GM23338 (cell line): ENCODE data around the gene BICC1. TPM values are rescaled to one million over a fixed set of nuclear protein-coding genes. Genes with fewer than 3 reads are reported as not detected.

Experiments used
- ATAC-seq: fragments of 200-7000 bp; cut with Tn5 transposase; 3 replicates; pipeline ENCODE4 v1.9.1; 2020
- DNase-seq: peaks from one replicate; pipeline ENCODE4 v3.0.0-alpha.2; 2015; ENCODE audit warnings: low spot score
- H2AFZ ChIP-seq: fragments of 200-600 bp; sonication (generic); 2 replicates; pipeline ENCODE4 v1.8.0; 2016; ENCODE audit warnings: antibody characterized with exemption, mild to moderate bottlenecking, moderate library complexity
- H3F3A ChIP-seq: fragments of 200-600 bp; sonication (generic); replicated peaks from 2 replicates; pipeline ENCODE4 v1.8.0; 2017; ENCODE audit warnings: antibody characterized with exemption, mixed run types, low read depth
- H3K27ac ChIP-seq: fragments of 200-600 bp; sonication (generic); 2 replicates; pipeline ENCODE4 v1.6.1; 2016; ENCODE audit warnings: low read depth
- H3K27me3 ChIP-seq: fragments of 200-600 bp; sonication (generic); 2 replicates; pipeline ENCODE4 v1.8.0; 2016; ENCODE audit warnings: mild to moderate bottlenecking, mixed run types, moderate library complexity; ENCODE audit not compliant: insufficient read depth
- H3K36me3 ChIP-seq: fragments of 200-600 bp; sonication (generic); 2 replicates; pipeline ENCODE4 v1.8.0; 2016; ENCODE audit warnings: mild to moderate bottlenecking; ENCODE audit not compliant: insufficient read depth
- H3K4me1 ChIP-seq: fragments of 200-600 bp; sonication (generic); 2 replicates; pipeline ENCODE4 v1.8.0; 2016; ENCODE audit warnings: mild to moderate bottlenecking, moderate library complexity; ENCODE audit not compliant: insufficient read depth
- H3K4me2 ChIP-seq: fragments of 200-600 bp; sonication (generic); 2 replicates; pipeline ENCODE4 v1.7.1; 2017; ENCODE audit warnings: mixed run types
- H3K4me3 ChIP-seq: fragments of 200-600 bp; sonication (generic); 2 replicates; pipeline ENCODE4 v1.6.1; 2016; ENCODE audit warnings: mixed run types
- H3K79me2 ChIP-seq: fragments of 200-600 bp; sonication (generic); replicated peaks from 2 replicates; pipeline ENCODE4 v1.8.0; 2017; ENCODE audit warnings: mild to moderate bottlenecking; ENCODE audit not compliant: insufficient read depth
- H3K9me2 ChIP-seq: fragments of 200-600 bp; sonication (generic); 2 replicates; pipeline ENCODE4 v1.8.0; 2017; ENCODE audit not compliant: insufficient read depth
- H4K20me1 ChIP-seq: fragments of 200-600 bp; sonication (generic); replicated peaks from 2 replicates; pipeline ENCODE4 v1.8.0; 2017; ENCODE audit warnings: mild to moderate bottlenecking; ENCODE audit not compliant: insufficient read depth
- H3K27ac Mint-ChIP-seq: 2 replicates; pipeline ENCODE4 v1.8.0; 2020; ENCODE audit warnings: inconsistent platforms, mild to moderate bottlenecking, moderate library complexity, mixed read lengths
- H3K27me3 Mint-ChIP-seq: 3 replicates; pipeline ENCODE4 v1.8.0; 2022; ENCODE audit warnings: low read depth, mild to moderate bottlenecking, moderate library complexity, mixed read lengths, inconsistent platforms; ENCODE audit not compliant: insufficient read depth, poor library complexity
- H3K36me3 Mint-ChIP-seq: 3 replicates; pipeline ENCODE4 v1.8.0; 2021; ENCODE audit warnings: low read depth, mild to moderate bottlenecking, inconsistent platforms, moderate library complexity, mixed read lengths
- H3K4me1 Mint-ChIP-seq: 3 replicates; pipeline ENCODE4 v1.8.0; 2020; ENCODE audit warnings: mild to moderate bottlenecking, inconsistent platforms, mixed read lengths
- H3K4me3 Mint-ChIP-seq: 3 replicates; pipeline ENCODE4 v1.8.0; 2021; ENCODE audit warnings: moderate library complexity, mild to moderate bottlenecking, inconsistent platforms, mixed read lengths
- H3K9me3 Mint-ChIP-seq: 3 replicates; pipeline ENCODE4 v1.8.0; 2020; ENCODE audit warnings: moderate library complexity, mild to moderate bottlenecking, inconsistent platforms, mixed read lengths
- CREB1 ChIP-seq: fragments of 250-450 bp; sonication (Bioruptor Pico); IDR thresholded peaks from 2 replicates; pipeline ENCODE4 v1.5.0; 2020; ENCODE audit warnings: low read depth, mild to moderate bottlenecking, moderate library complexity
- EZH2 ChIP-seq: fragments of 200-600 bp; sonication (generic); IDR thresholded peaks from one replicate; pipeline ENCODE4 v1.8.0; 2017; ENCODE audit warnings: antibody characterized with exemption, mild to moderate bottlenecking, low read depth; ENCODE audit not compliant: unreplicated experiment
- EZH2phosphoT487 ChIP-seq: fragments of 200-600 bp; sonication (generic); IDR thresholded peaks from one replicate; pipeline ENCODE4 v1.8.1; 2018; ENCODE audit warnings: antibody characterized with exemption; ENCODE audit not compliant: unreplicated experiment
- JUNB ChIP-seq: IDR thresholded peaks from one replicate; pipeline ENCODE4 v1.6.1; 2016; ENCODE audit warnings: antibody characterized with exemption; ENCODE audit not compliant: unreplicated experiment
- NANOG ChIP-seq: IDR thresholded peaks from 2 replicates; pipeline ENCODE4 v1.6.1; 2016; ENCODE audit warnings: antibody characterized with exemption, borderline replicate concordance
- STAT1 ChIP-seq: IDR thresholded peaks from one replicate; pipeline ENCODE4 v1.6.1; 2016; ENCODE audit warnings: antibody characterized with exemption; ENCODE audit not compliant: unreplicated experiment
- ZNF114 ChIP-seq: fragments of 250-450 bp; sonication (Bioruptor Pico); IDR thresholded peaks from 2 replicates; pipeline ENCODE4 v1.5.0; 2020; ENCODE audit warnings: mild to moderate bottlenecking, moderate library complexity
- ZNF331 ChIP-seq: fragments of 250-450 bp; sonication (Bioruptor Pico); IDR thresholded peaks from 2 replicates; pipeline ENCODE4 v1.5.0; 2020; ENCODE audit warnings: low read depth, mild to moderate bottlenecking, moderate library complexity
- polyA plus RNA-seq: library from polyadenylated mRNA; unstranded; fragments of >200 nt; fragmentation: Nextera tagmentation; extraction: Ambion mirVana; gene quantifications from 2 replicates; pipeline ENCODE4 v1.2.1, GENCODE V29; 2016
- total RNA-seq: library from RNA; depleted of rRNA; stranded (reverse); fragments of >200 nt; shearing (Covaris generic); gene quantifications from 2 replicates; pipeline ENCODE4 v1.2.3, GENCODE V29; 2014
- TF ChIP-seq, protein P1 (sequence below): IDR thresholded peaks from one replicate; pipeline ENCODE4 v1.6.1; 2018; ENCODE audit warnings: antibody characterized with exemption; ENCODE audit not compliant: unreplicated experiment
- TF ChIP-seq, protein P2 (sequence below): IDR thresholded peaks from 2 replicates; pipeline ENCODE4 v1.6.1; 2016; ENCODE audit warnings: antibody characterized with exemption
- TF ChIP-seq, protein P3 (sequence below), 2 experiments: fragments of 200-600 bp in 1 of 2; sonication (generic) in 1 of 2; conservative IDR thresholded peaks; 2 replicates each; pipeline versions ENCODE4 v1.5.1 to v1.6.1; 2016 to 2017; ENCODE audit warnings: antibody characterized with exemption in 2 of 2, low read depth in 2 of 2, mild to moderate bottlenecking in 2 of 2, moderate library complexity in 1 of 2

The BICC1 gene
- total and polyA plus RNA-seq, 2 experiments from 2014 or later = 1.3 to 2.2 TPM

DNA sequence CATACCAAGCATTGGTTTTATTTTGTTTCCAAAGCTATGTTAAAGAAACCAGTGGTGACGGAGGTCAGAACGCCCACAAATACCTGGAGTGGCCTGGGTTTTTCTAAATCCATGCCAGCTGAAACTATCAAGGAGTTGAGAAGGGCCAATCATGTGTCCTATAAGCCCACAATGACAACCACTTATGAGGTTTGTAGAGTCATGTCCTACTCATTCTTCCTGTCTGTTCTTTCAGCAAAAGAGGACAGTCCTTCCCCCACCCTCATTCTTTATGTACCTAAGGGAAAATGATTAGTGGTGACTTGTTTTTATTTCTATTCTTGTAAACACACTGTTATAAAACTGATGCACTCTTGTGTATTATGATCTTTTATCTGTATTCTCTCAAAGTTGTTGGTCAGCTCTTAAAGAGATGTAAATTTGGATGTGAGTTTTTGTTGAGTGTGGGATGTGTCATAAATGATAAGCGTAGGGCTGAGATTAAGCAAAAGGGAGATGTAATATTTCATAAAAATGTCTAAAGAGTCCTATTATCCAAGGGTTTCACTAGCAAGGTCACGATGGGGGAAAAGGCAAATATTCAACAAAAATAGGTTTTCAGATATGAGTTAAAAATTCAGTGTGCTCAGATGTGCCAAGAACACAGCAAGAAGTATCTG lies 294.4 kb downstream of the BICC1 start (continued):
- TF ChIP-seq, protein P1, sequence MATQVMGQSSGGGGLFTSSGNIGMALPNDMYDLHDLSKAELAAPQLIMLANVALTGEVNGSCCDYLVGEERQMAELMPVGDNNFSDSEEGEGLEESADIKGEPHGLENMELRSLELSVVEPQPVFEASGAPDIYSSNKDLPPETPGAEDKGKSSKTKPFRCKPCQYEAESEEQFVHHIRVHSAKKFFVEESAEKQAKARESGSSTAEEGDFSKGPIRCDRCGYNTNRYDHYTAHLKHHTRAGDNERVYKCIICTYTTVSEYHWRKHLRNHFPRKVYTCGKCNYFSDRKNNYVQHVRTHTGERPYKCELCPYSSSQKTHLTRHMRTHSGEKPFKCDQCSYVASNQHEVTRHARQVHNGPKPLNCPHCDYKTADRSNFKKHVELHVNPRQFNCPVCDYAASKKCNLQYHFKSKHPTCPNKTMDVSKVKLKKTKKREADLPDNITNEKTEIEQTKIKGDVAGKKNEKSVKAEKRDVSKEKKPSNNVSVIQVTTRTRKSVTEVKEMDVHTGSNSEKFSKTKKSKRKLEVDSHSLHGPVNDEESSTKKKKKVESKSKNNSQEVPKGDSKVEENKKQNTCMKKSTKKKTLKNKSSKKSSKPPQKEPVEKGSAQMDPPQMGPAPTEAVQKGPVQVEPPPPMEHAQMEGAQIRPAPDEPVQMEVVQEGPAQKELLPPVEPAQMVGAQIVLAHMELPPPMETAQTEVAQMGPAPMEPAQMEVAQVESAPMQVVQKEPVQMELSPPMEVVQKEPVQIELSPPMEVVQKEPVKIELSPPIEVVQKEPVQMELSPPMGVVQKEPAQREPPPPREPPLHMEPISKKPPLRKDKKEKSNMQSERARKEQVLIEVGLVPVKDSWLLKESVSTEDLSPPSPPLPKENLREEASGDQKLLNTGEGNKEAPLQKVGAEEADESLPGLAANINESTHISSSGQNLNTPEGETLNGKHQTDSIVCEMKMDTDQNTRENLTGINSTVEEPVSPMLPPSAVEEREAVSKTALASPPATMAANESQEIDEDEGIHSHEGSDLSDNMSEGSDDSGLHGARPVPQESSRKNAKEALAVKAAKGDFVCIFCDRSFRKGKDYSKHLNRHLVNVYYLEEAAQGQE = no peak
- TF ChIP-seq JUNB (no peak), EZH2phosphoT487 (no peak), ZNF114 (CRISPR knock-in tag) (no peak), NANOG (no peak), CREB1 (no peak), EZH2 (no peak)
- TF ChIP-seq, protein P2, sequence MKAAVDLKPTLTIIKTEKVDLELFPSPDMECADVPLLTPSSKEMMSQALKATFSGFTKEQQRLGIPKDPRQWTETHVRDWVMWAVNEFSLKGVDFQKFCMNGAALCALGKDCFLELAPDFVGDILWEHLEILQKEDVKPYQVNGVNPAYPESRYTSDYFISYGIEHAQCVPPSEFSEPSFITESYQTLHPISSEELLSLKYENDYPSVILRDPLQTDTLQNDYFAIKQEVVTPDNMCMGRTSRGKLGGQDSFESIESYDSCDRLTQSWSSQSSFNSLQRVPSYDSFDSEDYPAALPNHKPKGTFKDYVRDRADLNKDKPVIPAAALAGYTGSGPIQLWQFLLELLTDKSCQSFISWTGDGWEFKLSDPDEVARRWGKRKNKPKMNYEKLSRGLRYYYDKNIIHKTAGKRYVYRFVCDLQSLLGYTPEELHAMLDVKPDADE = no peak
- TF ChIP-seq, protein P3, sequence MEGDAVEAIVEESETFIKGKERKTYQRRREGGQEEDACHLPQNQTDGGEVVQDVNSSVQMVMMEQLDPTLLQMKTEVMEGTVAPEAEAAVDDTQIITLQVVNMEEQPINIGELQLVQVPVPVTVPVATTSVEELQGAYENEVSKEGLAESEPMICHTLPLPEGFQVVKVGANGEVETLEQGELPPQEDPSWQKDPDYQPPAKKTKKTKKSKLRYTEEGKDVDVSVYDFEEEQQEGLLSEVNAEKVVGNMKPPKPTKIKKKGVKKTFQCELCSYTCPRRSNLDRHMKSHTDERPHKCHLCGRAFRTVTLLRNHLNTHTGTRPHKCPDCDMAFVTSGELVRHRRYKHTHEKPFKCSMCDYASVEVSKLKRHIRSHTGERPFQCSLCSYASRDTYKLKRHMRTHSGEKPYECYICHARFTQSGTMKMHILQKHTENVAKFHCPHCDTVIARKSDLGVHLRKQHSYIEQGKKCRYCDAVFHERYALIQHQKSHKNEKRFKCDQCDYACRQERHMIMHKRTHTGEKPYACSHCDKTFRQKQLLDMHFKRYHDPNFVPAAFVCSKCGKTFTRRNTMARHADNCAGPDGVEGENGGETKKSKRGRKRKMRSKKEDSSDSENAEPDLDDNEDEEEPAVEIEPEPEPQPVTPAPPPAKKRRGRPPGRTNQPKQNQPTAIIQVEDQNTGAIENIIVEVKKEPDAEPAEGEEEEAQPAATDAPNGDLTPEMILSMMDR (conservative IDR thresholded peaks at IDR 0.05; ENCODE audit: low read depth in 2 of 2) = no peak

DNA sequence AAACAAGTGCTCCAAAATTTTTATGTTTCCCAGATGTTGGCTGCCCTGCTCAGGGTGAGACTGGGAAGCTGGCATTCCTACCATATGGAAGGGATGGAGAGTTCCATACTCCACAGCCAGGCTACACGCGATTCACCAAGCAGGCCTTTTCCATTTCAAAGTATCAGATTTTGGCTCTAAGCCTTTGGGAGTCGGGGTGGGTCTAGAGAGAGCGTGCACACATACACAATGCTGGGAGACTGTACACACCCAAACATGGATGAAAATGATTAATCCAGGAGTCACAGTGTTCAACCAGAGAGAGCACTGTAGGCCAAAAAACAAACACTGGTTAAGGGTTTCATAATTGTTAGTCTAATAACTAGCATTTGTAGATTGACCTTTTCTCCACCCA lies 295.0 kb downstream of the BICC1 start:
- H3K4me3 Mint-ChIP-seq = no peak overlapping the region
- Histone ChIP-seq H3K27ac (no peak overlapping the region), H4K20me1 (no peaks in the 10 kb centered on the region), H3K36me3 (no peaks in the 10 kb centered on the region), H3F3A (no peaks in the 10 kb centered on the region), H2AFZ (no peak overlapping the region), H3K9me2 (0 out of 2 replicates have a peak, but pooled peaks cover 5% of the 10 kb centered on the region), H3K4me2 (no peak overlapping the region), H3K79me2 (no peaks in the 10 kb centered on the region), H3K27me3 (no peaks in the 10 kb centered on the region), H3K4me1 (no peaks in the 10 kb centered on the region), H3K4me3 (no peak overlapping the region)
- H3K36me3 Mint-ChIP-seq = no peaks in the 10 kb centered on the region
- peaks cover 5% of the 10 kb centered on the region; the same call in 2 of the 3 replicates for H3K4me1 Mint-ChIP-seq
- ATAC-seq (no peak), DNase-seq (no peak)
- no peaks in the 10 kb centered on the region for H3K9me3 Mint-ChIP-seq
- TF ChIP-seq, protein P3 (conservative IDR thresholded peaks at IDR 0.05; ENCODE audit: low read depth in 2 of 2) = no peak
- TF ChIP-seq STAT1 (no peak), EZH2 (no peak), ZNF331 (CRISPR knock-in tag) (no peak), JUNB (no peak), ZNF114 (CRISPR knock-in tag) (no peak), EZH2phosphoT487 (no peak)
- TF ChIP-seq, protein P2 = no peak
- H3K27me3 Mint-ChIP-seq = peaks cover 2% of the 10 kb centered on the region
- H3K27ac Mint-ChIP-seq = no peak overlapping the region
